Mesenchymal stem cell (in vitro differentiated cells and primary cell): Measurements from ENCODE around the gene CGB5. TPM values are rescaled to one million over a fixed set of nuclear protein-coding genes. Genes with fewer than 3 reads are reported as not detected.

Experiments used
- DNase-seq: peaks from one replicate; pipeline ENCODE4 v3.0.0-alpha.2; 2013
- H2AFZ ChIP-seq: one replicate; pipeline ENCODE4 v1.6.1; 2013; ENCODE audit warnings: low read depth, mild to moderate bottlenecking, control low read depth, inconsistent platforms, low read length, moderate library complexity
- H2AK5ac ChIP-seq: 2 replicates; pipeline ENCODE4 v1.6.1; 2013; ENCODE audit warnings: low read length, moderate library complexity, mild to moderate bottlenecking, inconsistent platforms; ENCODE audit not compliant: severe bottlenecking
- H2BK120ac ChIP-seq: one replicate; pipeline ENCODE4 v1.6.1; 2013; ENCODE audit warnings: low read depth, mild to moderate bottlenecking, inconsistent platforms, low read length, moderate library complexity
- H2BK12ac ChIP-seq, 2 experiments: one replicate each; pipeline ENCODE4 v1.6.1; 2013; ENCODE audit warnings: inconsistent platforms in 2 of 2, low read length in 2 of 2, mild to moderate bottlenecking in 2 of 2, moderate library complexity in 2 of 2, control low read depth in 1 of 2
- H2BK15ac ChIP-seq: one replicate; pipeline ENCODE4 v1.6.1; 2013; ENCODE audit warnings: mild to moderate bottlenecking, low read depth, inconsistent platforms; ENCODE audit not compliant: poor library complexity, severe bottlenecking
- H2BK5ac ChIP-seq: 2 replicates; pipeline ENCODE4 v1.6.1; 2013; ENCODE audit warnings: low read depth, mild to moderate bottlenecking, low read length, control low read depth, inconsistent platforms; ENCODE audit not compliant: poor library complexity, severe bottlenecking
- H3K14ac ChIP-seq, 2 experiments: one replicate each; pipeline ENCODE4 v1.6.1; 2013; ENCODE audit warnings: inconsistent platforms in 2 of 2, low read length in 2 of 2, control low read depth in 1 of 2, mild to moderate bottlenecking in 1 of 2, moderate library complexity in 1 of 2
- H3K18ac ChIP-seq, 2 experiments: one replicate each; pipeline ENCODE4 v1.6.1; 2013; ENCODE audit warnings: inconsistent platforms in 2 of 2, low read length in 2 of 2, control low read depth in 1 of 2, low read depth in 1 of 2, mild to moderate bottlenecking in 1 of 2
- H3K23ac ChIP-seq, 2 experiments: one replicate each; pipeline ENCODE4 v1.6.1; 2013; ENCODE audit warnings: inconsistent platforms in 2 of 2, low read length in 2 of 2, mild to moderate bottlenecking in 2 of 2, moderate library complexity in 2 of 2, control low read depth in 1 of 2
- H3K27ac ChIP-seq: 2 replicates; pipeline ENCODE4 v1.5.1; 2013; ENCODE audit warnings: mild to moderate bottlenecking, moderate library complexity, low read length, control low read depth, inconsistent platforms; ENCODE audit not compliant: poor library complexity, severe bottlenecking
- H3K27me3 ChIP-seq, 2 experiments: 2 replicates each; pipeline versions ENCODE4 v1.6.1 to v1.7.0; 2013; ENCODE audit warnings: low read length in 2 of 2, mild to moderate bottlenecking in 2 of 2, moderate library complexity in 2 of 2, control low read depth in 1 of 2, inconsistent platforms in 1 of 2; ENCODE audit not compliant: control insufficient read depth in 1 of 2, insufficient read depth in 1 of 2
- H3K36me3 ChIP-seq, 2 experiments: 2 replicates each; pipeline versions ENCODE4 v1.6.1 to v1.7.0; 2013; ENCODE audit warnings: low read length in 2 of 2, control low read depth in 1 of 2, inconsistent platforms in 1 of 2, low read depth in 1 of 2, mild to moderate bottlenecking in 1 of 2; ENCODE audit not compliant: insufficient read depth in 2 of 2, control insufficient read depth in 1 of 2
- H3K4ac ChIP-seq, 2 experiments: one replicate each; pipeline ENCODE4 v1.6.1; 2013; ENCODE audit warnings: inconsistent platforms in 2 of 2, low read length in 2 of 2, mild to moderate bottlenecking in 2 of 2, moderate library complexity in 2 of 2, control low read depth in 1 of 2, low read depth in 1 of 2
- H3K4me1 ChIP-seq: 2 replicates; pipeline ENCODE4 v1.6.1; 2013; ENCODE audit warnings: low read depth, low read length, control low read depth; ENCODE audit not compliant: control insufficient read depth, insufficient read depth
- H3K4me2 ChIP-seq: 2 replicates; pipeline ENCODE4 v1.6.1; 2013; ENCODE audit warnings: low read length, mild to moderate bottlenecking, inconsistent platforms; ENCODE audit not compliant: poor library complexity, severe bottlenecking
- H3K4me3 ChIP-seq, 2 experiments: 2 replicates each; pipeline versions ENCODE4 v1.5.1 to v1.7.0; 2013; ENCODE audit warnings: low read length in 2 of 2, mild to moderate bottlenecking in 2 of 2, control low read depth in 1 of 2, low read depth in 1 of 2; ENCODE audit not compliant: insufficient read depth in 1 of 2
- H3K79me1 ChIP-seq: replicated peaks from 2 replicates; pipeline ENCODE4 v1.6.1; 2013; ENCODE audit warnings: mild to moderate bottlenecking, control low read depth, low read length, inconsistent platforms; ENCODE audit not compliant: poor library complexity, severe bottlenecking
- H3K9ac ChIP-seq: 2 replicates; pipeline ENCODE4 v1.7.0; 2013; ENCODE audit warnings: mild to moderate bottlenecking, low read length, moderate library complexity
- H3K9me3 ChIP-seq: 2 replicates; pipeline ENCODE4 v1.7.0; 2013; ENCODE audit warnings: mild to moderate bottlenecking, low read length; ENCODE audit not compliant: control insufficient read depth
- H4K8ac ChIP-seq: one replicate; pipeline ENCODE4 v1.6.1; 2013; ENCODE audit warnings: inconsistent platforms, mild to moderate bottlenecking, low read length, moderate library complexity
- H4K91ac ChIP-seq: one replicate; pipeline ENCODE4 v1.6.1; 2013; ENCODE audit warnings: mild to moderate bottlenecking, low read length, inconsistent platforms
- WGBS: methylation state at CpG from one replicate; pipeline ENCODE4 v1.1.7; 2013; ENCODE audit warnings: mixed read lengths; 5-methylcytosine and 5-hydroxymethylcytosine counted together
- small RNA-seq: library from polyadenylated mRNA; stranded (forward); fragments of <200 nt; extraction: miRNeasy Mini kit (QIAGEN cat#:217004); gene quantifications from one replicate; pipeline ENCODE3, GENCODE V24; 2013; ENCODE audit warnings: low read depth

CGB5 gene

DNA sequence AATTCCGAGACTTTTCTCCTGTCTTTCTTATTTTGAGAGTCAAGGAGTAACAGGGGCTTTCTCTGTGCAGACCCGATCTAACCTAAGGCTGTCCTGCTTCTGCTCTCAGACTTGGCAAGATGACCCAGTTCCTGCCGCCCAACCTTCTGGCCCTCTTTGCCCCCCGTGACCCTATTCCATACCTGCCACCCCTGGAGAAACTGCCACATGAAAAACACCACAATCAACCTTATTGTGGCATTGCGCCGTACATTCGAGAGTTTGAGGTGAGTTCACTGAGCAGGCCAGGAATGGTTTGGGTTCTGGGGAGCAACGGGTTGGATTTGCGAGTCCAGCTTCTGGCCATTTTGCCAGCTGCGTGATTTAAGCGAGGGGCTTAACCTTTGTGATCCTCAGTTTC is 42.6 kb downstream of the CGB5 start:
- Histone ChIP-seq H4K8ac (no peak overlapping the region), H2BK120ac (no peak overlapping the region), H3K27ac (no peak overlapping the region), H2AFZ (no peak overlapping the region), H3K27me3 (no peaks in the 10 kb centered on the region), H3K9me3 (no peaks in the 10 kb centered on the region), H2BK12ac (peak overlapping the region in 1 of 2 experiments; percentile 6), H3K18ac (no peak overlapping the region), H4K91ac (no peak overlapping the region), H3K14ac (no peak overlapping the region), H3K4me1 (peaks cover 18% of the 10 kb centered on the region), H3K9ac (peak overlapping the region; percentile 98), H3K4me2 (peak overlapping the region; percentile 89), H2BK15ac (no peak overlapping the region), H2BK5ac (no peak overlapping the region), H3K4ac (no peak overlapping the region), H3K23ac (no peak overlapping the region), H2AK5ac (no peak overlapping the region), H3K36me3 (peaks cover 34 to 35% of the 10 kb centered on the region in 2 experiments), H3K79me1 (peaks cover 2% of the 10 kb centered on the region), H3K4me3 (peak overlapping the region; percentile 72 to 95)
- no peak for DNase-seq
- 82% methylated on average over 10 of the region's 11 CpGs for WGBS

DNA sequence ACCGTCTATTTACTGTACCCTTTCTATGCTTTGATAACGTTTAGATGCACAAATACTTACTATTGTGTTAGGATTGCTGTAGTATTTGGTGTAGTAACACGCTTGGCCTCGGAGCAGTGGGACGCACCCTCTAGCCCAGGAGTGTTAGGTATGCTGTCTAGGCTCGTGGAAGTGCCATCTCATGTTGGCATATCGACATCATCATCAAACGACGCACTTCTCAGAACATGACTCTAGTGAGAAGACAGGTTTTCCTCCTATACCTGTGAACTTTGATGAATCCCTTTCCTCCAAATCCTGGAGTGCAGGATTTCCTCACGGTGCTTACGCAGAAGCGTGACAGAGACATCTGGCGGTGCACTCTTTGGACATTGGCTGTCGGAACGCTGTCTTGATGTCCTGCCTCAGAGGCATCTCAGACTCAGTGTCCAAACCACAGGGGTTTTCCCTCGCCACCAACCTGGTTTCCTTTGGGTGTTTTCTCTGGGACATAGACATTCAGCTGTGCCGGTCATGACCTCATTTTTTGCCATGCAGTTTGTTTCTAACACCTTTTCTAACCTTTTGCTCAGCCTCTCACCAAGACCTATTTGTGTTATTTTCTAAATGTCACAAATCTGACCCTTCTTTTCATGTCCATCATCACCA is 47.9 kb downstream of the CGB5 start:
- Histone ChIP-seq H2AK5ac (no peak overlapping the region), H3K27ac (no peak overlapping the region), H3K36me3 (peaks cover 78 to 84% of the 10 kb centered on the region in 2 experiments), H2BK120ac (no peak overlapping the region), H3K4ac (no peak overlapping the region), H2BK15ac (no peak overlapping the region), H3K79me1 (peaks cover 10% of the 10 kb centered on the region), H3K18ac (no peak overlapping the region), H4K8ac (no peak overlapping the region), H3K9me3 (no peaks in the 10 kb centered on the region), H3K9ac (no peak overlapping the region), H2AFZ (no peak overlapping the region), H3K4me2 (no peak overlapping the region), H3K27me3 (no peaks in the 10 kb centered on the region), H3K4me3 (no peak overlapping the region), H4K91ac (no peak overlapping the region), H2BK5ac (no peak overlapping the region), H3K4me1 (peaks cover 12% of the 10 kb centered on the region), H3K23ac (no peak overlapping the region), H2BK12ac (no peak overlapping the region), H3K14ac (no peak overlapping the region)
- 96% methylated on average over 16 of the region's 17 CpGs for WGBS
- no peak for DNase-seq

DNA sequence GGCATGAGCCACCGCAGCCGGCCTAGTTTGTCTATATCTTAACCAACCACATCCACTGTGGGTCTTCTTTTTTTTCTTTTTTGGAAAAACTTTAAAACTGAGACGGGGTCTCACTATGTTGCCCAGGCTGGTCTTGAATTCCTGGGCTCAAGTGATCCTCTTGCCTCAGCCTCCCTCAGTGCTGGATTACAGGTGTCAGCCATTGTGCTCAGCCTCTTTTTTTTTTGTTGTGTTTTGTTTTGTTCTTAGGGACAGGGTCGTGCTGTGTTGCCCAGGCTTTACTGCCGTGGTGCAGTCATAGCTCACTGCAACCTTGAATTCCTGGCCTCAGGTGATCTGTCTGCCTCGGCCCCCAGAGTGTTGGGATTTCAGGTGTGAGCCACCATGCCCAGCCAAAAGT is 49.0 kb downstream of the CGB5 start:
- no peak overlapping the region for H2BK5ac ChIP-seq
- no peak overlapping the region for H3K23ac ChIP-seq
- H4K91ac ChIP-seq: no peak overlapping the region
- DNase-seq: no peak
- no peak overlapping the region for H4K8ac ChIP-seq
- peaks cover 10% of the 10 kb centered on the region for H3K79me1 ChIP-seq
- H3K36me3 ChIP-seq: peaks cover 83 to 89% of the 10 kb centered on the region in 2 experiments
- no peak overlapping the region for H3K4me3 ChIP-seq
- H3K4me2 ChIP-seq: no peak overlapping the region
- no peak overlapping the region for H2AFZ ChIP-seq
- no peaks in the 10 kb centered on the region for H3K27me3 ChIP-seq
- WGBS: 97% methylated on average over 6 of the region's 6 CpGs
- no peak overlapping the region for H2BK12ac ChIP-seq
- H2AK5ac ChIP-seq: no peak overlapping the region
- H3K4ac ChIP-seq: no peak overlapping the region
- H2BK120ac ChIP-seq: no peak overlapping the region
- H3K14ac ChIP-seq: no peak overlapping the region
- no peak overlapping the region for H3K18ac ChIP-seq
- H3K4me1 ChIP-seq: peaks cover 5% of the 10 kb centered on the region
- no peak overlapping the region for H3K27ac ChIP-seq
- H3K9me3 ChIP-seq: no peaks in the 10 kb centered on the region
- H2BK15ac ChIP-seq: no peak overlapping the region
- H3K9ac ChIP-seq: no peak overlapping the region

Small RNAs within 50 kb of the gene (small RNA-seq; reads per million reads assigned to genes)
- gene MIR6798 (not detected), gene RN7SL708P (not detected)
